Measurements from ENCODE around the gene B3GAT3.

B3GAT3 gene

GRCh38 chr11:62577046-62577714 is 44.6 kb downstream of the B3GAT3 start:
- TF ChIP-seq POLR2AphosphoS5 (IDR thresholded peaks at IDR 0.05; ENCODE audit: low read depth, low read length) (no peak), REST (IDR thresholded peaks at IDR 0.05; ENCODE audit: insufficient read depth in 1 of 2, low read depth in 2 of 2, low read length in 2 of 2) (no peak), TAF1 (IDR thresholded peaks at IDR 0.05; ENCODE audit: borderline replicate concordance, insufficient read depth, low read length) (no peak), SIN3A (IDR thresholded peaks at IDR 0.05; ENCODE audit: borderline replicate concordance, insufficient read depth, low read length) (no peak), FOXP2 (optimal IDR thresholded peaks at IDR 0.05; ENCODE audit: borderline replicate concordance, extremely low read depth, extremely low read length, insufficient read depth) (no peak)

GRCh38 chr11:62575837-62576236 is 45.9 kb downstream of the B3GAT3 start:
- TF ChIP-seq POLR2AphosphoS5 (IDR thresholded peaks at IDR 0.05; ENCODE audit: low read depth, low read length) (no peak), SIN3A (IDR thresholded peaks at IDR 0.05; ENCODE audit: borderline replicate concordance, insufficient read depth, low read length) (no peak), FOXP2 (optimal IDR thresholded peaks at IDR 0.05; ENCODE audit: borderline replicate concordance, extremely low read depth, extremely low read length, insufficient read depth) (no peak), TAF1 (IDR thresholded peaks at IDR 0.05; ENCODE audit: borderline replicate concordance, insufficient read depth, low read length) (no peak), REST (IDR thresholded peaks at IDR 0.05; ENCODE audit: insufficient read depth in 1 of 2, low read depth in 2 of 2, low read length in 2 of 2) (no peak)

- TF ChIP-seq REST (IDR thresholded peaks at IDR 0.05; ENCODE audit: insufficient read depth in 1 of 2, low read depth in 2 of 2, low read length in 2 of 2) (no peak), TAF1 (IDR thresholded peaks at IDR 0.05; ENCODE audit: borderline replicate concordance, insufficient read depth, low read length) (no peak), POLR2AphosphoS5 (IDR thresholded peaks at IDR 0.05; ENCODE audit: low read depth, low read length) (no peak; the same call in 1 of the 2 replicates), SIN3A (IDR thresholded peaks at IDR 0.05; ENCODE audit: borderline replicate concordance, insufficient read depth, low read length) (no peak), FOXP2 (optimal IDR thresholded peaks at IDR 0.05; ENCODE audit: borderline replicate concordance, extremely low read depth, extremely low read length, insufficient read depth) (no peak)
These were observed 46.6 kb downstream of the B3GAT3 start for GRCh38 chr11:62575156-62575555.

GRCh38 chr11:62574363-62575071 is 47.3 kb downstream of the B3GAT3 start:
- TF ChIP-seq SIN3A (IDR thresholded peaks at IDR 0.05; ENCODE audit: borderline replicate concordance, insufficient read depth, low read length) (no peak; the same call in 1 of the 2 replicates), POLR2AphosphoS5 (IDR thresholded peaks at IDR 0.05; ENCODE audit: low read depth, low read length) (no peak; the same call in 1 of the 2 replicates), FOXP2 (optimal IDR thresholded peaks at IDR 0.05; ENCODE audit: borderline replicate concordance, extremely low read depth, extremely low read length, insufficient read depth) (no peak), REST (IDR thresholded peaks at IDR 0.05; ENCODE audit: insufficient read depth in 1 of 2, low read depth in 2 of 2, low read length in 2 of 2) (no peak), TAF1 (IDR thresholded peaks at IDR 0.05; ENCODE audit: borderline replicate concordance, insufficient read depth, low read length) (no peak)
